ENCODE results near the gene CACNA1D.

Gene CACNA1D

GRCh38 chr3:53583161-53583690 lies 88.8 kb downstream of the CACNA1D start:
- no peak for TF ChIP-seq CTCF (IDR thresholded peaks at IDR 0.05; ENCODE audit: low read depth, low read length)

DNA sequence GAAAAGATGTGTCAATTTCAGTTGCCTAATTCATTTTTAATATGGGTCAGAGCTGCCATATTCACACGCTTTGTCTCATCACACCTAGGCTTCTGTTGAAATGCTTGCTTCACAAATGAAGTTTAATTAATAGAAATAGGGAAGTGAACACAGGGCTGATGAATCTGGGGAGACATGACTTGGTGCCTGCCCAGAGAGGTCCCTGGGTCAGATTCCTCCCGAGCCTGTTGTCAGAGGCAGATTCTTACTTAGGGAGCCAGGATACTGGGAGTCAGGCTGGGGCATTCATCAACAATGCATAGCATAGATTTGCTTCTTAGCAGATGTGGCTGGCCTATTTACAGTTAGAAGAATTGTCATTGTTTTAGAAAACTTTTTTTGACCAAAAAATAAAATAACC lies 90.6 kb downstream of the CACNA1D start:
- no peak for TF ChIP-seq CTCF (IDR thresholded peaks at IDR 0.05; ENCODE audit: low read depth, low read length)
- DNase-seq (ENCODE audit: extremely low read depth, low read depth), result no peak

More at GRCh38 chr3:53583161-53583690, 88.8 kb downstream of the CACNA1D start:
- no peak for DNase-seq (ENCODE audit: extremely low read depth, low read depth)

DNA sequence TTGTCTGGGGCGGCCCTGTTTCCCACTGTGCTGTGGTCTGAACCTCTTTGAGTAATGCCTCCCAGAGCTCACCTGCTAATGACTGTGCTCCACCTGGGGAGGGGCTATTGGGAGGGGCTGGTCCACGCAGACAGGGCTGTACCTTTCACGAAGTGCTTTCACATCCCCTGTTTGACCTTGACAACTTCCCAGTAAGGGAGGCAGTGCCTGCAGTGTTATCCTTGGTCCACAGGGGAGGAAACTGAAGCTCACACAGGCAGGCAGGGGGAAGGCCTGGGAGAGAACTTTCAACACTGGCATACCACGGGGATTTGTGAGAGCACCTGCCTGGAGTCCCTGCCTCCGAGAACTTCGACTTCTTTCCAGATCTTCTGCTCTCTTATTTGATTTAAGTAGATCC lies 91.2 kb downstream of the CACNA1D start:
- TF ChIP-seq CTCF (IDR thresholded peaks at IDR 0.05; ENCODE audit: low read depth, low read length), result no peak
- DNase-seq (ENCODE audit: extremely low read depth, low read depth), result no peak

GRCh38 chr3:53588122-53588521 lies 93.7 kb downstream of the CACNA1D start:
- no peak for DNase-seq (ENCODE audit: extremely low read depth, low read depth)
- no peak for TF ChIP-seq CTCF (IDR thresholded peaks at IDR 0.05; ENCODE audit: low read depth, low read length)

GRCh38 chr3:53589201-53589600 lies 94.8 kb downstream of the CACNA1D start:
- DNase-seq (ENCODE audit: extremely low read depth, low read depth), result no peak
- TF ChIP-seq CTCF (IDR thresholded peaks at IDR 0.05; ENCODE audit: low read depth, low read length), result no peak

GRCh38 chr3:53589806-53590205 lies 95.4 kb downstream of the CACNA1D start:
- no peak for DNase-seq (ENCODE audit: extremely low read depth, low read depth)
- no peak for TF ChIP-seq CTCF (IDR thresholded peaks at IDR 0.05; ENCODE audit: low read depth, low read length)

DNA sequence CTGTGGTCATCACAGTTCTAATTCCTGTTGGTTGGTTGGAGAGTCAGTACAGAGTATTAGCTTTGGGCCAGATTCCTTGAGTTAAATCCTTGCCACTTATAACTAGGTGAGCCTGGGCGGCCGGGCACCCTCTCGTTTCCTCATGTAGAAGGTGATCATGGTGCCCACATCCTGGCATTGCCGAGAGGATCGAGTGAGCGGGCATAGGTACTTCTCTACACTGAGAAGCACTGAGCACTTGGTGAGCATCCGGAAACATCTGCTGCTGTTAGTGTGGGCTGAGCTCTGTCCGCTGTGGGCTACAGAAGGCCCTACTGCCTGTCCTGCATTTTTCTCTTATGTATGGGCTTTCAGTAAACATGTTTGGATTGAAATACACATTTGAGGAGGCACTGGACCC lies 96.2 kb downstream of the CACNA1D start:
- TF ChIP-seq CTCF (IDR thresholded peaks at IDR 0.05; ENCODE audit: low read depth, low read length), result no peak
- DNase-seq (ENCODE audit: extremely low read depth, low read depth), result no peak

Measured in AG09319 (cell line).